ENCODE data around the gene AGPAT3.

DNA sequence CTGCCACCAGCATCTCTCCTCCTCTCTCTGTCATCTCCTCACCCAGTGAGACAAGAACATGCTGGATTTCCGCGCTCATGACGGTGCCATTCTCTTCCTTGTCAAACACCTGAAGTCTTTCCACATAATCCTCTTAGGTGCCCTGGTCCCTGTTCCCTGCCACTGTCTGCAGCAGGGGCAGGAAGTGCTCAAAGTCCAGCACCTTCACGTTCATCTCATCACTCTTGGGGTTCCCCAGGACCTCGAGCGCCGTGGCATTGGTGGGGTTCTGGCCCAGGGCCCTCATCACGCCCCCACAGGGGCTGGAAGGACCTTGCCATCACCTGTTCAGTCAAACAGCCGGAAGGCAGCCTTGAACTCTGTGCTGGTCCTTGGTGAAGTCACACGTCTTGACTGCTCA lies 9.1 kb upstream of the AGPAT3 start:
- TF ChIP-seq POLR2A (IDR thresholded peaks at IDR 0.05; ENCODE audit: low read length) (no peak), GATA1 (IDR thresholded peaks at IDR 0.05; ENCODE audit: low read depth, low read length) (no peak)
